ENCODE measurements around the gene KCNA4. TPM values are rescaled to one million over a fixed set of nuclear protein-coding genes. Genes with fewer than 3 reads are reported as not detected.

The KCNA4 gene
- polyA plus RNA-seq, 1 donor, result 0.82 TPM

Other genes with a start within 250 kb of the KCNA4 start
- not detected for gene FSHB, start 214.0 kb upstream of the KCNA4 start, polyA plus RNA-seq